COLO668 (cell line): Measurements from ENCODE around the gene CREBBP.

Source experiments
- DNase-seq: peaks from one replicate; lab custom pipeline; 2025; ENCODE audit not compliant: unreplicated experiment; lab: John Stamatoyannopoulos, UW

Gene CREBBP

GRCh38 chr16:3738128-3738527, 142.4 kb downstream of the CREBBP start:
- DNase-seq = no peak

GRCh38 chr16:3737181-3737580, 143.3 kb downstream of the CREBBP start:
- no peak for DNase-seq

- no peak for DNase-seq
Observed at GRCh38 chr16:3736116-3736515, 144.4 kb downstream of the CREBBP start.

- DNase-seq = no peak
Observed at GRCh38 chr16:3735541-3735940, 145.0 kb downstream of the CREBBP start.

GRCh38 chr16:3734758-3735221, 145.7 kb downstream of the CREBBP start:
- no peak for DNase-seq

GRCh38 chr16:3734084-3734757, 146.3 kb downstream of the CREBBP start:
- DNase-seq = no peak

GRCh38 chr16:3732171-3732570, 148.3 kb downstream of the CREBBP start:
- DNase-seq = no peak

- DNase-seq = no peak
Observed at GRCh38 chr16:3731126-3731935, 149.2 kb downstream of the CREBBP start.

GRCh38 chr16:3730161-3731125, 150.1 kb downstream of the CREBBP start:
- no peak for DNase-seq

GRCh38 chr16:3729161-3730112, 151.1 kb downstream of the CREBBP start:
- no peak for DNase-seq

GRCh38 chr16:3728424-3729160, 151.9 kb downstream of the CREBBP start:
- DNase-seq = no peak

- DNase-seq = no peak
Observed at GRCh38 chr16:3727806-3728381, 152.6 kb downstream of the CREBBP start.

- DNase-seq = no peak
Observed at GRCh38 chr16:3726021-3726687, 154.4 kb downstream of the CREBBP start.

GRCh38 chr16:3725276-3725675, 155.2 kb downstream of the CREBBP start:
- no peak for DNase-seq

- DNase-seq = no peak
Observed at GRCh38 chr16:3722508-3722907, 158.0 kb downstream of the CREBBP start.

GRCh38 chr16:3720418-3720817, 160.1 kb downstream of the CREBBP start:
- DNase-seq = no peak

- DNase-seq = no peak
Observed at GRCh38 chr16:3718628-3719027, 161.9 kb downstream of the CREBBP start.

GRCh38 chr16:3718019-3718391, 162.5 kb downstream of the CREBBP start:
- no peak for DNase-seq
